ENCODE results near the gene BABAM2.
A peak's percentile ranks its signal among the peaks of the same experiment; 100 is the strongest.

BABAM2 gene

DNA sequence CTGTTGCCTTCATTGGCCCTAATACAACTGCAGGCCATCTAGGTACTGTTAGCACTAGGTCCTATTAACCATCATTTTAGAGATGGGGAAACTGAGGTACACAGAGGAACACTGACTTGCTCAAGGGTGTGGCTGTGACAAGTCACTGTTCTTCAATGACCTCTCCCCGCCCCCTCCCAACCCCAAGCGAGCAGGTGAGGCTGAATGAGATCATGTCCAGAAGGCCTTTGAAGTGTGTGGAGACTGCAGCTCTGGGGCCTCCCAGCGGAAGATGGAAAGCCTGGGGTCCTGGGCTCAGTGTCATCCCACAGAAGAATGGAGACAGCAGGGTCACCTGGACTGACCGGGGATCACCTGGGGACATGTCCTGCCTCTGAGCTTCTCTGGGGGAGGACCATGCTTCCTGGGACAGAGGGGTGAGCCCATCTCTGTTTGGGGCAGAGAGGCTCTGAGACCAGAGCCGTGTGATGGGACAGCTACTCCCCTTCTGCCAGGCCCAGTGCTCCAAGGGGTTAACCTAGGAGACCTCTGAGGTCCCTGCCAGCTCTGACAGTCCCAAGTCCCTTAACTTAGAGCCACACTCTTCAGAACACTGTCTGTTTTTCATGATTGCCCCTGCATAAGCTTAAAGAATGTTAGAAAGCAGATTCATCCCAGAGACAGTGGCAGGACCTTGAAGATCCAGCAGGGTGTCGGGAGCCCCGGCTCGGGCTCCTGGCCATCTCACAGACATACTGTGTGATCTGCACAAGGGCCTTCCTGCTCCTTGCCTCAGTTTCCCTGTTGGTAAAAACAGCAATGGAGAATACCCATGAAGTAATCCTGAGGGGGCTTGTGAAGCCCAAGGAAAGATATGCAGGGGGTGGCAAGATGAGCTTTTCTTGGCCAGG is 485.5 kb downstream of the BABAM2 start:
- Histone ChIP-seq H3K4me1 (ENCODE audit: control insufficient read depth, insufficient read depth, low read length) (no peaks in the 10 kb centered on the region), H3K27me3 (ENCODE audit: control insufficient read depth in 1 of 2, insufficient read depth in 2 of 2, low read length in 2 of 2) (no peaks in the 10 kb centered on the region), H3K4me3 (ENCODE audit: low read length in 2 of 2) (no peak overlapping the region), H3K36me3 (ENCODE audit: control insufficient read depth in 2 of 2, insufficient read depth in 2 of 2, low read length in 2 of 2) (no peaks in the 10 kb centered on the region), H3K9ac (ENCODE audit: low read length in 2 of 2) (no peak overlapping the region), H3K27ac (ENCODE audit: low read length) (no peak overlapping the region), H3K9me3 (ENCODE audit: control insufficient read depth in 2 of 2, low read length in 2 of 2) (no peaks in the 10 kb centered on the region)

DNA sequence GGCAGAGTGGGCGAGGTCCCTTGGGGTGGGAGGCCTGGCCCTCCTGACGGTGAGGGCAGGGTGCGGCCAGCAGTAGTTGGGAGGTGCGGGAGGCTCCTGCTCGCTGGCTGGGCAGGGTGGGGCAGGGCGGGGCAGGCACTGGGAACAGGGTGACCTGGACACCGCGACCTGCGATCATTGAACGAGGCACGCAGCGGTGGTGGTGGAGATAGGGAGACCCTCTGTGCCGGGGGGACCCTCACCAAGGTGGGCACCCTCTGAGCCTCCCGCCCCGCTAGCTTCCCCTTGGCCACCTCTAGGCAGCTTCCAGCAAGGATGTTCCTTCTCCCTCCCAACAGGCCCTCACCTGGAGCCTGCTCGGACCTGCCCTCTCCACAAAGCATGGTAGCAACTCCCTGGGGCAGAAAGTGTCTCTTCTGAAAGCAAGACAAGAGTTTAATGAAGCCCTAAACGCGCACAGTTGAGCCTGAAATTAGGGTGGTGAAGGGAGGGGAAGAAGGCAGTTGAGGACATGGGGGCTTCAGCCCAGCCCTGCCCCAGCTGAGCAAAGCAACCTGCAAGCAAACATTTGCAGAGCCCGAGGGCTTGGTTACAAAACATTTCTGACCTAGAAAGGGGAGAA is 486.8 kb downstream of the BABAM2 start:
- Histone ChIP-seq H3K27ac (ENCODE audit: low read length) (no peak overlapping the region), H3K9me3 (ENCODE audit: control insufficient read depth in 2 of 2, low read length in 2 of 2) (no peaks in the 10 kb centered on the region), H3K36me3 (ENCODE audit: control insufficient read depth in 2 of 2, insufficient read depth in 2 of 2, low read length in 2 of 2) (no peaks in the 10 kb centered on the region), H3K9ac (ENCODE audit: low read length in 2 of 2) (no peak overlapping the region), H3K4me1 (ENCODE audit: control insufficient read depth, insufficient read depth, low read length) (no peaks in the 10 kb centered on the region), H3K27me3 (ENCODE audit: control insufficient read depth in 1 of 2, insufficient read depth in 2 of 2, low read length in 2 of 2) (no peaks in the 10 kb centered on the region), H3K4me3 (ENCODE audit: low read length in 2 of 2) (no peak overlapping the region)

DNA sequence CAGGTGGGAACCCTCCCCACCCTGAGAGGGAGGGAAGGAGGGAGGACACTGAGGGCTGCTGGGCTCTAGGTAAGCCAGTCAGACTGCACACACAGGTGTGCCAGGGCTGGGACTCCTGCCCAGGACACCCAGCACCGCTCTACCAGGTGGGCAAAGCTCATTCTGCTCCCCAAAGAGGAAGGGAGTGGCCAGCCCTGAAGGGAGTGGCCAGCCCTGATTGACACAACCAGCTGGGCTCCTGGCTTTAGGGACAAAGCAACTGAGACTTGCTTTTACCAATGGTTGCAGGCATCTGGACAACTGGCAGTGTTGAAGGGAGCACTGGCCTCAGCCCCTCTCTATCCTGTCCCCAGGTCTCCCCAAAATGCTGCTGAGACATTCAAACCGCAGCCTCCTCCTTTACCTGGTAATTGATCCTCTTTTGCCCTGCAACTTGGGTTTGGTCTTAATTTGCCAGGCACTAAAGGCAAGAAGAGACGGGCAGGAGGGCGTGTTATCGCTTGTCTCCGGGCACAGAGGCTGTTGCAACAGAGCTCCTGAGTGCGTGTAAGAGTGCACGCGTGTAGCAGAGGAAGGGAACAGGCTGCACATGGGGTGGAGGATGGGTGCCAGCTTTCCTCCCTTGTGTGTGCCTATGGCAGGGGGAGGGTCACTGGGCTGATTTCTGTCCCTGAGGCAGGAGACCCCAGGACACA is 487.6 kb downstream of the BABAM2 start:
- no peak overlapping the region for H3K4me3 ChIP-seq (ENCODE audit: low read length in 2 of 2)
- no peaks in the 10 kb centered on the region for H3K9me3 ChIP-seq (ENCODE audit: control insufficient read depth in 2 of 2, low read length in 2 of 2)
- no peaks in the 10 kb centered on the region for H3K36me3 ChIP-seq (ENCODE audit: control insufficient read depth in 2 of 2, insufficient read depth in 2 of 2, low read length in 2 of 2)
- H3K9ac ChIP-seq (ENCODE audit: low read length in 2 of 2), result no peak overlapping the region
- H3K27ac ChIP-seq (ENCODE audit: low read length), result no peak overlapping the region
- H3K4me1 ChIP-seq (ENCODE audit: control insufficient read depth, insufficient read depth, low read length), result no peaks in the 10 kb centered on the region
- no peaks in the 10 kb centered on the region for H3K27me3 ChIP-seq (ENCODE audit: control insufficient read depth in 1 of 2, insufficient read depth in 2 of 2, low read length in 2 of 2)

DNA sequence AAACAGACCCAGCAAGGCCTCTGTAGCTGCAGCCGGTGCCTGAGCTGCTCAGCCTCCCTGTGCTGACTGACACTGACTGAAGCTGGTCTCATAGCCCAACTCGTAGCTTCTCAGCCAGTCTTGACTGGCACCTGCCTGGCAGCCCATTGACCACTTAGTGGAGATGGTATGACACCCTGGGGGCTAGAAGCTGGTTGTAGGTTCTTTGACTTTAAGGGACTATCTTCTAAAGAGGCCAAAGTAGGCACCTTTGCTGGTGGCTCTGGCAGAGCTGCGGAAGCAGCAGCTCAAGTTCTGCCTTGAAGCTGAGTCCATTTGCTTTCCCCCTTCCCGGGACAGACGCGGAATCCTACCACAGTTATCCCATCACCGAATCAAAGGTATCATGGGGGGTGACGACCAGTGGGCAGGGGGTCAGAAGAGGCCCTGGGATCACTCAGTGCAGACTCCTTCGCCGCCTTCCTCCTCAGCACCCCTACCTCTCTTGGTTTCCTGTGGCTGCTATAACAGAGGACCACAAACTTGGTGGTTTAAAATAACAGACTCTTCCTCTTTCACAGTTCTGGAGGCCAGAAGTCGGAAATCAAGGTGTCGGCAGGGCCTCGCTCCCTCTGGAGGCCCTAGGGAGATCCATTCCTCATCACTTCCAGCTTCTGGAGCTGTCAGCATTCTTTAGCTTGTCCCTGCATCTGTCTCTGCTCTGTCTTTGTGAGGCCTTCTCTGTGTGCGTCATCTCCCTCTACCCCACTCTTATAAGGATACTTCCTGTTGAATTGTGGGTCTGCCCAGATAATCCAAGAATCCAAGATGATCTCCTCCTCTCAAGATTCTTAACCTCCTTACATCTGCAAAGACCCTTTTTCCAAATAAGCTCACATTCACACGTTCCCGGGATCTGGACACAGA is 488.4 kb downstream of the BABAM2 start:
- H3K36me3 ChIP-seq (ENCODE audit: control insufficient read depth in 2 of 2, insufficient read depth in 2 of 2, low read length in 2 of 2), result no peaks in the 10 kb centered on the region
- no peak overlapping the region for H3K4me3 ChIP-seq (ENCODE audit: low read length in 2 of 2)
- H3K9ac ChIP-seq (ENCODE audit: low read length in 2 of 2), result peak overlapping the region in 1 of 2 donors; percentile 29
- H3K27me3 ChIP-seq (ENCODE audit: control insufficient read depth in 1 of 2, insufficient read depth in 2 of 2, low read length in 2 of 2), result no peaks in the 10 kb centered on the region
- H3K4me1 ChIP-seq (ENCODE audit: control insufficient read depth, insufficient read depth, low read length), result no peaks in the 10 kb centered on the region
- no peaks in the 10 kb centered on the region for H3K9me3 ChIP-seq (ENCODE audit: control insufficient read depth in 2 of 2, low read length in 2 of 2)
- H3K27ac ChIP-seq (ENCODE audit: low read length), result no peak overlapping the region

DNA sequence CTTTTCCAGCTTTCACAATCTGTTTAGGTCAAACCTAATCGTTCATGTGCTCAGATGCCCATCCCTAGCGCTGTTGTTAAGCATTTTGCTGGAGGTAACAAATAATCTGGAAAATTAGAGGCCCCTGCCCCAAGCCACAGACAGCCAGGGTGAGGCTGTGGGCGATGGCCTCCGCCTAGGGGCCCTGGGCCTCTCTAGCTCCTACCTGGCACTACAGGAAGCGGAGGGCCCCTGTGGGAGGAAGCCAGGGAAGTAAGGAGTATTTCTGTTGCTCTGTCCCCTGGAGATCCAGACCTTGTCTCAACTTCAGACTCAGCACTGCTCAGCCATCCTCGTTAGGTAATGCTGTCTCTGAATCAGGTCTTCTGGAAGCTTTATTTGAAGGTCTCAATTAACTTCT is 489.7 kb downstream of the BABAM2 start:
- Histone ChIP-seq H3K36me3 (ENCODE audit: control insufficient read depth in 2 of 2, insufficient read depth in 2 of 2, low read length in 2 of 2) (no peaks in the 10 kb centered on the region), H3K27ac (ENCODE audit: low read length) (no peak overlapping the region), H3K4me3 (ENCODE audit: low read length in 2 of 2) (no peak overlapping the region), H3K9ac (ENCODE audit: low read length in 2 of 2) (no peak overlapping the region), H3K4me1 (ENCODE audit: control insufficient read depth, insufficient read depth, low read length) (no peaks in the 10 kb centered on the region), H3K27me3 (ENCODE audit: control insufficient read depth in 1 of 2, insufficient read depth in 2 of 2, low read length in 2 of 2) (no peaks in the 10 kb centered on the region), H3K9me3 (ENCODE audit: control insufficient read depth in 2 of 2, low read length in 2 of 2) (no peaks in the 10 kb centered on the region)

DNA sequence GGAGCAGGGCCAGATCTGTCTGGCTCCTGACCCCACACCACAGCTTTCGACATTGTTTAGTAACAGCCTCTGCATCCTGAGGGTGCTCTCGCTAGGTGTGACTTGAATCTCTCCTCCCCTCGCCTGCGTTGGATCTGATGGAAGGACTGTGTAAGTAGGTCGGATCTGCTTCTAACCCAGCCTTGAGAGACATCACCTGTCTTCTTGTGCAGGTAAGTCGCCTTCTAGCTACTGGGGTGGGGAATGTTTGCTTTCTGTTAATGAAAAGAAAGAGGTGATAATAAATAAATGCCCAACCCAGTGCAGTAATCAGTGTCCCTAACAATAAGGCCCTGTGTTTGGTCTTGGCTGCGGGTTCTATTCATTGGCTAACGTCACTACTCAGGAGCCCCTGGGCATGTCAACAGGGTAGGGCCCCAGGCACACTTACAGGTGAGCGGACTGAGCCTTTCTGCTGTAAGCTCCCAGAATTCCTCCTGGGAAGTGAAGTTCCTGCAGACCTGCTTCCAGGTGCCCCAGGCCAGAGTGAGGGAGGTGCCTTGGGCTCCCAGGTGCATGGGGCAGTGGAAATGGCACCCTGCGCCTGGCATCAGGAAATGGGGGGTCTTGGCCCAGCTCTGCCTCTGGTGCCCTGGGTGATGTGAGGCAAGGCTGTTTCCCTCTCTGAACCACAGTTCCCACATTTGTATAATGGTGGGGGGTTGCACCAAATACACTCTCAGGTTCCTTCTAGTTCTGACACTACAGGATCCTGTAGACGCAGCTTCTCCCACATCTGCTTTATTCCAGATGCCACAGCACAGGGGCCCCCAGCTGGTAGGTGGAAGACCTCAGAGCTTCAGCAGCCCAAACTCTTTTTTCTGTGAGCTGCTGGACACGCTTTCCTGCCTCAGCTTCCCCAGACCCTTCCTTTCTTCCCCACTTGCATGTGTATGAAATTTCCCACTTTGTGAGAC is 491.0 kb downstream of the BABAM2 start:
- no peaks in the 10 kb centered on the region for H3K4me1 ChIP-seq (ENCODE audit: control insufficient read depth, insufficient read depth, low read length)
- H3K27ac ChIP-seq (ENCODE audit: low read length), result no peak overlapping the region
- H3K9ac ChIP-seq (ENCODE audit: low read length in 2 of 2), result no peak overlapping the region

DNA sequence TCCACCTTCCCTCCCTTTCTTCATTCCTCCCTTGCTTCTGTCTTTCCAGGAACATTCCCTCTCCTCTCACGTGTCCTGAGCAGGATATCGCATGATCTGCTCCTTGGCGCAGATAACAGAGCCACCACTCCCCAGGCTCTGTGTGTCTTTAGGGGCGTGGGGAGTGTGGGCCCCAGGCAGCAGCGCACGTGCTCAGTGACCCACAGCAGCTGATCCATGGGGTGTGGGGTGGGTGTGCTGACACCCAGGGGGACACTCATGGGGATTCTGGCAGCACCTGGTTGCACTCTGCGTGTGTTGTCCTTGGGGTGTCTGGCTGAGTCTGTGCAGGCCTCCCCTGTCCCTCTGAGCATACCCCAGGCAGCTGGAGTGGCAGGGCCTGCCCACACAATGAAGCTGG is 492.2 kb downstream of the BABAM2 start:
- Histone ChIP-seq H3K36me3 (ENCODE audit: control insufficient read depth in 2 of 2, insufficient read depth in 2 of 2, low read length in 2 of 2) (no peaks in the 10 kb centered on the region), H3K9me3 (ENCODE audit: control insufficient read depth in 2 of 2, low read length in 2 of 2) (no peaks in the 10 kb centered on the region), H3K4me1 (ENCODE audit: control insufficient read depth, insufficient read depth, low read length) (no peaks in the 10 kb centered on the region), H3K9ac (ENCODE audit: low read length in 2 of 2) (no peak overlapping the region), H3K27ac (ENCODE audit: low read length) (no peak overlapping the region), H3K27me3 (ENCODE audit: control insufficient read depth in 1 of 2, insufficient read depth in 2 of 2, low read length in 2 of 2) (no peaks in the 10 kb centered on the region), H3K4me3 (ENCODE audit: low read length in 2 of 2) (no peak overlapping the region)

More for the DNA sequence above, 491.0 kb downstream of the BABAM2 start:
- no peak overlapping the region for H3K4me3 ChIP-seq (ENCODE audit: low read length in 2 of 2)
- H3K9me3 ChIP-seq (ENCODE audit: control insufficient read depth in 2 of 2, low read length in 2 of 2), result no peaks in the 10 kb centered on the region
- no peaks in the 10 kb centered on the region for H3K27me3 ChIP-seq (ENCODE audit: control insufficient read depth in 1 of 2, insufficient read depth in 2 of 2, low read length in 2 of 2)
- no peaks in the 10 kb centered on the region for H3K36me3 ChIP-seq (ENCODE audit: control insufficient read depth in 2 of 2, insufficient read depth in 2 of 2, low read length in 2 of 2)

DNA sequence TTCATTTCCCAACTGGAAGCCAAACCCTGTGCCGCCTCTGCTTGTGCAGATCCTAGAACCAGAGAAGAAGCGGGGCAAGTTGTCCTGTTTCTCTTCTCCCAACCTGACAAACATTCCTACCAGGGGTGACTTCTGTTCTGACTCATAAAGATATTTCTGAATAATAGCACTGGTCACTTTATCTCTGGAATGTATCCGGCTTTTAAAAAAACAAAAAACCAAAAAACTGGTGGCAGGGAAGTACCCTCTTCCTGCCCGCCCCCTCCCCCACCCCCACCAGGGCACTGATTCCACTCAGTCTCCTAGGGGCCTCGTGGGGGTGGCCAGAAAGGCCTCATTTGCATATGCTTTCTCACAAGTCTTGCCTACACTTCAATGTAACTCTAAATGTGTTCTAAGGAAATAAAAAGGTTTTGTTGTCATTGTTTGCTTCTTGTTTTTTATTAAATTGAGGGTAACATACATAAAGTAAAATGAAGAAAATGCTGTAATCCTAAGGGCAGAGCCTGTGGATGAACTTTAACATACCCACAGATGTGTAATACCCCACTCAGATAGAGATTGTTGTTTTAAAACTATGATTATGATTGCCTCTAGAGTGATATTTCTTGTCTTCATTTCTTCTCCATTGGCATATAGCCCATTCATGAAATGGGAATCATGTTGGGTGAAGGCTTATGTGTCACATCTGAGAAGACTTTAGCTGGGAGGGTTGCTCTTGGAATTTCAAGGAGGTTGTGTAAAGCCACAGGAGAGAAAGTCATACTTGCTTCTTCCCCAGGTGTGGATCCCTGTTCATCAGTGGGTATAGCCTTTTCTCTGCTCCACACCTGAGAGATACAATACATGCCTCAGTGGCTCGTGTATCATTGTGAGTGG is 496.8 kb downstream of the BABAM2 start:
- no peaks in the 10 kb centered on the region for H3K9me3 ChIP-seq (ENCODE audit: control insufficient read depth in 2 of 2, low read length in 2 of 2)
- no peak overlapping the region for H3K9ac ChIP-seq (ENCODE audit: low read length in 2 of 2)
- H3K4me1 ChIP-seq (ENCODE audit: control insufficient read depth, insufficient read depth, low read length), result peaks cover 18% of the 10 kb centered on the region
- no peak overlapping the region for H3K27ac ChIP-seq (ENCODE audit: low read length)
- no peaks in the 10 kb centered on the region for H3K27me3 ChIP-seq (ENCODE audit: control insufficient read depth in 1 of 2, insufficient read depth in 2 of 2, low read length in 2 of 2)
- no peaks in the 10 kb centered on the region for H3K36me3 ChIP-seq (ENCODE audit: control insufficient read depth in 2 of 2, insufficient read depth in 2 of 2, low read length in 2 of 2)
- no peak overlapping the region for H3K4me3 ChIP-seq (ENCODE audit: low read length in 2 of 2)
